Stimulated activated CD4-positive, alpha-beta T cell treated with anti-CD3 and anti-CD28 coated beads, Interleukin-15, amount 100 ng/mL, for 48 hours (primary cell): ENCODE measurements around the gene MALRD1.

ENCODE experiments used
- DNase-seq, 2 donors: peaks; one replicate each; pipeline ENCODE4 v3.0.0-alpha.2; 2020; ENCODE audit warnings: low read depth in 2 of 2

MALRD1 gene

GRCh38 chr10:19651549-19651948 is 602.9 kb downstream of the MALRD1 start:
- no peak for DNase-seq

- DNase-seq, result no peak
Observed at GRCh38 chr10:19652750-19653149, 604.1 kb downstream of the MALRD1 start.

- no peak for DNase-seq
Observed at GRCh38 chr10:19653931-19654330, 605.3 kb downstream of the MALRD1 start.

- no peak for DNase-seq
Observed at GRCh38 chr10:19654576-19654975, 606.0 kb downstream of the MALRD1 start.

- DNase-seq, result no peak
Observed at GRCh38 chr10:19656420-19657042, 607.9 kb downstream of the MALRD1 start.

- no peak for DNase-seq
Observed at GRCh38 chr10:19658131-19658530, 609.5 kb downstream of the MALRD1 start.

- no peak for DNase-seq
Observed at GRCh38 chr10:19658622-19659233, 610.1 kb downstream of the MALRD1 start.

GRCh38 chr10:19659920-19660655 is 611.5 kb downstream of the MALRD1 start:
- DNase-seq, result no peak

GRCh38 chr10:19663344-19663743 is 614.7 kb downstream of the MALRD1 start:
- no peak for DNase-seq

GRCh38 chr10:19668116-19668515 is 619.5 kb downstream of the MALRD1 start:
- no peak for DNase-seq

- DNase-seq, result no peak
Observed at GRCh38 chr10:19676063-19676462, 627.5 kb downstream of the MALRD1 start.

- DNase-seq, result no peak
Observed at GRCh38 chr10:19683356-19683755, 634.8 kb downstream of the MALRD1 start.

- no peak for DNase-seq
Observed at GRCh38 chr10:19683960-19684359, 635.4 kb downstream of the MALRD1 start.

GRCh38 chr10:19688344-19688743 is 639.7 kb downstream of the MALRD1 start:
- DNase-seq, result no peak

GRCh38 chr10:19689231-19689630 is 640.6 kb downstream of the MALRD1 start:
- no peak for DNase-seq

GRCh38 chr10:19699299-19699698 is 650.7 kb downstream of the MALRD1 start:
- DNase-seq, result no peak

- DNase-seq, result no peak
Observed at GRCh38 chr10:19701427-19702052, 652.9 kb downstream of the MALRD1 start.

GRCh38 chr10:19702215-19702614 is 653.6 kb downstream of the MALRD1 start:
- DNase-seq, result no peak

GRCh38 chr10:19704544-19704943 is 655.9 kb downstream of the MALRD1 start:
- no peak for DNase-seq

GRCh38 chr10:19705250-19705649 is 656.6 kb downstream of the MALRD1 start:
- no peak for DNase-seq

GRCh38 chr10:19706904-19707303 is 658.3 kb downstream of the MALRD1 start:
- no peak for DNase-seq

- no peak for DNase-seq
Observed at GRCh38 chr10:19707376-19707775, 658.8 kb downstream of the MALRD1 start.

GRCh38 chr10:19708031-19708430 is 659.4 kb downstream of the MALRD1 start:
- no peak for DNase-seq
